Measurements from ENCODE around the gene FANCG.
A peak's percentile ranks its signal among the peaks of the same experiment; 100 is the strongest.

Gene FANCG

GRCh38 chr9:35096035-35096849, 16.5 kb upstream of the FANCG start, which contains the start of gene PIGO:
TSS of gene PIGO (minus strand) at chr9:35096591. CDS start at chr9:35095565, 1,026 bp downstream.
- Histone ChIP-seq H3K9me3 (replicated peaks in 1 of 11) (no peaks in the 10 kb centered on the region), H3K27me3 (no peaks in the 10 kb centered on the region), H3K4me2 (peak within 1 kb of the TSS; percentile 77 to 94 (median 90)), H3K36me3 (peaks cover 43 to 61% (median 53%) of the 10 kb centered on the region in 11 experiments), H4K20me1 (no peaks in the 10 kb centered on the region; a peak in 1 of 22 replicates), H3K9ac (peak within 1 kb of the TSS; percentile 92 to 99 (median 96)), H3K4me3 (peak within 1 kb of the TSS; percentile 72 to 90 (median 84)), H3K4me1 (peaks cover 15 to 38% (median 32%) of the 10 kb centered on the region in 10 experiments), H3K27ac (peak within 1 kb of the TSS; percentile 94 to 99 (median 97))
- TF ChIP-seq Cebpa-rat (IDR thresholded peaks at IDR 0.05) = no peak

- no peak overlapping the region for H3K27ac ChIP-seq
- no peaks in the 10 kb centered on the region for H3K27me3 ChIP-seq
- no peak overlapping the region for H3K4me3 ChIP-seq
- no peak overlapping the region; a peak in 1 of 22 replicates for H3K9ac ChIP-seq
- no peak for TF ChIP-seq Cebpa-rat (IDR thresholded peaks at IDR 0.05)
- H3K36me3 ChIP-seq = peaks cover 61 to 85% (median 73%) of the 10 kb centered on the region in 11 experiments
- H3K4me1 ChIP-seq = peaks cover 13 to 49% (median 22%) of the 10 kb centered on the region in 10 experiments
- no peak overlapping the region for H3K4me2 ChIP-seq
- H3K9me3 ChIP-seq (replicated peaks in 1 of 11) = no peaks in the 10 kb centered on the region
- no peaks in the 10 kb centered on the region for H4K20me1 ChIP-seq
Measured at GRCh38 chr9:35091536-35091935, 11.8 kb upstream of the FANCG start.

DNA sequence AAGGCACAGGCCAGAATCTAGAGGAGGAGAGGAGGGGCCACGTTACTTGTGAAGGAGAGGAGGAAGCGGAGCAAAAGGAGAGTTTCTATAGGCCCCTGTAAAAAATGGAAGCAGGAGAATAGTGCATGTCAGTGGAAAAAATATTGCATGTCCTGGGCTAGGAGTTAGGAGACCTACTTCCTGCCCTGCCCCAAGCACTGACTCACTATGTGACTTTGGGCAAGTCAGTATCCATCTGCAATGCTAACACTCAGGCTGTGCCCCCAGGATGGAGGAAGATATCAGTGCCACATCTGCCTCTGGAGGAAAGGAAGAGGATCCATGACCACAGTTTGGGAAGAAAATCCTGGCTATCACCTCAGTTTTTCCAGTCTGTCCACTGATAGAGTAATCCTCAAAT, 9.7 kb upstream of the FANCG start:
- H3K4me1 ChIP-seq = peaks cover 0 to 43% (median 12%) of the 10 kb centered on the region in 10 experiments; a peak in 13 of 20 replicates
- H3K36me3 ChIP-seq = peaks cover 61 to 89% (median 77%) of the 10 kb centered on the region in 11 experiments
- no peak for TF ChIP-seq Cebpa-rat (IDR thresholded peaks at IDR 0.05)
- H3K9me3 ChIP-seq (replicated peaks in 1 of 11) = 0 out of 22 replicates have a peak, but pooled peaks cover 0 to 5% (median 0%) of the 10 kb centered on the region in 11 experiments
- H3K4me2 ChIP-seq = peak overlapping the region in 3 of 11 experiments; percentile 25 to 39 (median 37); a peak in 5 of 22 replicates
- H4K20me1 ChIP-seq = no peaks in the 10 kb centered on the region
- H3K27ac ChIP-seq = peak overlapping the region in 2 of 11 experiments; percentile 4 to 23; a peak in 1 of 22 replicates
- H3K9ac ChIP-seq = no peak overlapping the region
- H3K27me3 ChIP-seq = no peaks in the 10 kb centered on the region
- H3K4me3 ChIP-seq = no peak overlapping the region

- Histone ChIP-seq H3K9me3 (replicated peaks in 1 of 11) (0 out of 22 replicates have a peak, but pooled peaks cover 0 to 5% (median 0%) of the 10 kb centered on the region in 11 experiments), H3K4me3 (no peak overlapping the region), H3K27ac (no peak overlapping the region), H3K4me1 (peaks cover 5 to 33% (median 12%) of the 10 kb centered on the region in 10 experiments; a peak in 14 of 20 replicates), H3K27me3 (no peaks in the 10 kb centered on the region), H3K4me2 (peak overlapping the region in 2 of 11 experiments; percentile 30 to 48; a peak in 5 of 22 replicates), H3K36me3 (peaks cover 25 to 45% (median 35%) of the 10 kb centered on the region in 11 experiments), H3K9ac (no peak overlapping the region), H4K20me1 (no peaks in the 10 kb centered on the region)
- TF ChIP-seq Cebpa-rat (IDR thresholded peaks at IDR 0.05) = no peak
Measured at GRCh38 chr9:35085078-35085477, 5.3 kb upstream of the FANCG start.

- TF ChIP-seq Cebpa-rat (IDR thresholded peaks at IDR 0.05) = no peak
- Histone ChIP-seq H3K27me3 (no peaks in the 10 kb centered on the region), H4K20me1 (peaks cover 0 to 19% (median 0%) of the 10 kb centered on the region in 11 experiments; a peak in 5 of 22 replicates), H3K36me3 (peaks cover 21 to 43% (median 34%) of the 10 kb centered on the region in 11 experiments; a peak in 21 of 22 replicates), H3K4me2 (peak overlapping the region; percentile 85 to 100 (median 98)), H3K9ac (peak overlapping the region; percentile 77 to 94 (median 89)), H3K27ac (peak overlapping the region in 10 of 11 experiments; percentile 54 to 93 (median 88); a peak in 20 of 22 replicates), H3K4me1 (peaks cover 23 to 39% (median 30%) of the 10 kb centered on the region in 10 experiments), H3K4me3 (peak overlapping the region; percentile 72 to 88 (median 80)), H3K9me3 (replicated peaks in 1 of 11) (no peaks in the 10 kb centered on the region)
Measured at GRCh38 chr9:35079041-35079425, 709 bp downstream of the FANCG start.

GRCh38 chr9:35078066-35078465, 1.7 kb downstream of the FANCG start:
- Histone ChIP-seq H3K27ac (peak overlapping the region in 6 of 11 experiments; percentile 70 to 93 (median 90); a peak in 6 of 22 replicates), H3K4me1 (peaks cover 23 to 44% (median 33%) of the 10 kb centered on the region in 10 experiments), H3K4me3 (peak overlapping the region in 9 of 10 experiments; percentile 72 to 88 (median 79); a peak in 17 of 20 replicates), H3K9me3 (replicated peaks in 1 of 11) (no peaks in the 10 kb centered on the region), H3K36me3 (peaks cover 26 to 48% (median 42%) of the 10 kb centered on the region in 11 experiments; a peak in 21 of 22 replicates), H4K20me1 (peaks cover 0 to 19% (median 0%) of the 10 kb centered on the region in 11 experiments; a peak in 5 of 22 replicates), H3K4me2 (peak overlapping the region; percentile 85 to 100 (median 98)), H3K27me3 (no peaks in the 10 kb centered on the region), H3K9ac (peak overlapping the region; percentile 77 to 94 (median 89); a peak in 21 of 22 replicates)
- TF ChIP-seq Cebpa-rat (IDR thresholded peaks at IDR 0.05) = no peak

- Histone ChIP-seq H3K27me3 (no peaks in the 10 kb centered on the region), H3K9me3 (replicated peaks in 1 of 11) (no peaks in the 10 kb centered on the region), H4K20me1 (peaks cover under 1 to 24% (median 3%) of the 10 kb centered on the region in 11 experiments; a peak in 17 of 22 replicates), H3K36me3 (peaks cover 26 to 48% (median 42%) of the 10 kb centered on the region in 11 experiments; a peak in 21 of 22 replicates), H3K4me2 (peak overlapping the region in 5 of 11 experiments; percentile 6 to 99 (median 97); a peak in 6 of 22 replicates), H3K4me3 (no peak overlapping the region), H3K9ac (0 out of 22 replicates have a peak overlapping the region, but pooled peaks of 2 of the 11 experiments have one; percentile 1 to 5), H3K4me1 (peaks cover 23 to 47% (median 34%) of the 10 kb centered on the region in 10 experiments), H3K27ac (no peak overlapping the region)
- TF ChIP-seq Cebpa-rat (IDR thresholded peaks at IDR 0.05) = no peak
Measured at GRCh38 chr9:35076848-35077247, 2.9 kb downstream of the FANCG start.

GRCh38 chr9:35075358-35075757, 4.4 kb downstream of the FANCG start:
- no peak overlapping the region for H3K9ac ChIP-seq
- no peak overlapping the region for H3K4me3 ChIP-seq
- no peak overlapping the region for H3K27ac ChIP-seq
- H3K36me3 ChIP-seq = peaks cover 26 to 58% (median 48%) of the 10 kb centered on the region in 11 experiments; a peak in 21 of 22 replicates
- peaks cover 29 to 45% (median 37%) of the 10 kb centered on the region in 10 experiments for H3K4me1 ChIP-seq
- no peaks in the 10 kb centered on the region for H3K9me3 ChIP-seq (replicated peaks in 1 of 11)
- H4K20me1 ChIP-seq = peaks cover 16 to 39% (median 18%) of the 10 kb centered on the region in 11 experiments
- H3K4me2 ChIP-seq = no peak overlapping the region
- TF ChIP-seq Cebpa-rat (IDR thresholded peaks at IDR 0.05) = no peak
- no peaks in the 10 kb centered on the region for H3K27me3 ChIP-seq

All from BLaER1 treated with 17β-estradiol and CSF1 and Interleukin-3, amounts not matched to agents 10 nM and 100 nM (cell line).